Daoy (cell line): Measurements from ENCODE around the gene XRRA1. TPM values are rescaled to one million over a fixed set of nuclear protein-coding genes. Genes with fewer than 3 reads are reported as not detected.

ENCODE experiments used
- DNase-seq: peaks from one replicate; pipeline ENCODE4 v3.0.0-alpha.2; 2015; ENCODE audit warnings: low read depth
- total RNA-seq: library from RNA; depleted of rRNA; stranded (reverse); fragments of >200 nt; shearing (Covaris generic); gene quantifications from 2 replicates; pipeline ENCODE4 v1.2.3, GENCODE V29; 2014

XRRA1 gene
- total RNA-seq, 1 experiment from 2014 or later: 5.6 TPM

- no peak for DNase-seq
Measured at GRCh38 chr11:74950374-74950969, 1.6 kb upstream of the XRRA1 start.

- DNase-seq: no peak
Measured at GRCh38 chr11:74949753-74950137, 854 bp upstream of the XRRA1 start.

GRCh38 chr11:74948546-74948897 lies 369 bp downstream of the XRRA1 start:
- no peak for DNase-seq

- no peak for DNase-seq
Measured at GRCh38 chr11:74942073-74942759, 6.7 kb downstream of the XRRA1 start.

- DNase-seq: no peak
Measured at GRCh38 chr11:74941492-74941891, 7.4 kb downstream of the XRRA1 start.

- DNase-seq: peak; percentile 82
Measured at GRCh38 chr11:74937696-74938475, 11.0 kb downstream of the XRRA1 start.

GRCh38 chr11:74936976-74937375 lies 11.9 kb downstream of the XRRA1 start:
- DNase-seq: no peak

- DNase-seq: no peak
Measured at GRCh38 chr11:74936087-74936486, 12.8 kb downstream of the XRRA1 start.

GRCh38 chr11:74935285-74935684 lies 13.6 kb downstream of the XRRA1 start:
- DNase-seq: no peak

GRCh38 chr11:74933765-74934164 lies 15.1 kb downstream of the XRRA1 start:
- DNase-seq: no peak

- peak; percentile 84 for DNase-seq
Measured at GRCh38 chr11:74932797-74933196, 16.1 kb downstream of the XRRA1 start.

- DNase-seq: peak; percentile 86
Measured at GRCh38 chr11:74932169-74932568, 16.7 kb downstream of the XRRA1 start.

GRCh38 chr11:74929431-74930363 lies 19.2 kb downstream of the XRRA1 start:
- peak; percentile 84 for DNase-seq

- DNase-seq: no peak
Measured at GRCh38 chr11:74927496-74927895, 21.4 kb downstream of the XRRA1 start.

- peak; percentile 48 for DNase-seq
Measured at GRCh38 chr11:74926304-74927030, 22.4 kb downstream of the XRRA1 start.

- DNase-seq: no peak
Measured at GRCh38 chr11:74925281-74925680, 23.6 kb downstream of the XRRA1 start.

GRCh38 chr11:74923125-74923524 lies 25.8 kb downstream of the XRRA1 start:
- DNase-seq: no peak

GRCh38 chr11:74909812-74910211 lies 39.1 kb downstream of the XRRA1 start:
- DNase-seq: no peak

GRCh38 chr11:74909385-74909784 lies 39.5 kb downstream of the XRRA1 start:
- no peak for DNase-seq

- DNase-seq: no peak
Measured at GRCh38 chr11:74905326-74905725, 43.6 kb downstream of the XRRA1 start.

GRCh38 chr11:74902342-74902741 lies 46.5 kb downstream of the XRRA1 start:
- no peak for DNase-seq
